HG03097 (cell line): ENCODE results near the gene MAST2.
A peak's percentile ranks its signal among the peaks of the same experiment; 100 is the strongest.

Experiments
- ATAC-seq: cut with Tn5 transposase; IDR thresholded peaks from one replicate; pipeline ENCODE4 v1.9.1; 2021; ENCODE audit not compliant: unreplicated experiment, low FRiP score

Gene MAST2

DNA sequence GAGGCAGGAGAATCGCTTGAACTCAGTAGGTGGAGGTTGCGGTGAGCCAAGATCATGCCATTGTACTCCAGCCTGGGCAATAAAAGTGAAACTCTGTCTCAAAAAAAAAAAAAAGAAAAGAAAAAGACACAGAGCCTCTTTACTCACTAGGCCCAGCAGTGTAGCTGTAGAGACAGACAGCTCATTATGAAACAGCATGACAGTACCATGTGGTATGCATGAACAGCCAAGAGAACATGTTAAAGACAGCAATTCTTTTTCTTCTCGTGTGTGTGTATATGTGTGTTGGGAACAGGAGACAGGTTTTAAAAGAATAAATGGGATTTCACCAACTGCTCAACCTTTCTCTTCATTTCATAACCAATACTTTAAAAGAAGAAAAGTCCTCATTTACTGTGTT lies 210.2 kb downstream of the MAST2 start:
- ATAC-seq = no peak

DNA sequence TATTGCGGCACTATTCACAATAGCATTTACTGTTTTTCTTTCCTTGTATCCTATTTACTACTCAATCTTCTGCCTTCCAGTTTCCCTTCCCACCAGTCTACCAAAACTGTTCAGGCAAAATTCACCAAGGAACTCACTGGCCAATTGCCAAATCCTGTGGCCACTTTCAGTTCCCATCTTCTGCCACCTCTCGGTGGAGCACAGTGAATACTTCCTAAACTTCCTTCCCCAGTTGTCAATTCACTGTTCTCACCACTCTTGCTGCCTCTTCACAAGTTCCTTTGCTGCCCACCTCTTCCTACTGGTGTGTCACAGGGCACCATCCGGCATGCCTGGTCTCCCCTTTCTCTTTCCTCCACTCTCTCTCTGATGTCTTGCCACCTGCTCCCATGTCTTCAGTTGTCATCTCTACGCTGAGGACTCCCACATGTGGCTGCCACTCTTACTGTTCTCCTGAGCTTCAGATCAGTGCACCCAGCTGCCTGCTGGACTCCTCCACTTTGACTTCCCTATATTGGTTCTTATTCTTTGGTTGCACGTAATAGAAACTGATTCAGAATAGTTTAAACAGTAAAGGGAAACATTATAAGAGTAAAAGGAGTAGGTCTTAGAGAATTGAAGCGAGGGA lies 214.6 kb downstream of the MAST2 start:
- ATAC-seq = no peak

DNA sequence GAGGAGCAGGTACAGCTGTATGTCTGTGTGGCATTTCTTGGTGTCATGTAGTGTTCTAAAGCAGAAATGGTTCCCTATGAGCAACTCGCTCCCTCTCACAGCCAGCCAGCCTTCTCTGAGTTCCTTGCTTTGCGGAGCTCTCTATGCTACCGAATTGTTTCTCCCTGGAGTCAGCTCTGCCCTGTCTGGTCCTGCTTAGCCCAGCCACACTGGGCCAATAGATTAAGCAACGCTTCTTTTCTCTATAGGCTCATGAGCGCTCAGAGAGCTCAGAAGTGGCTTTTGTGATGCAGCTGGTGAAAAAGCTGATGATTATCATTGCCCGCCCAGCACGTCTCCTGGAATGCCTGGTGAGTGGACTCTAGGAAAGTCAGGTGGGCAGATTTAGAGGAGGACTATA lies 215.9 kb downstream of the MAST2 start:
- ATAC-seq = no peak

DNA sequence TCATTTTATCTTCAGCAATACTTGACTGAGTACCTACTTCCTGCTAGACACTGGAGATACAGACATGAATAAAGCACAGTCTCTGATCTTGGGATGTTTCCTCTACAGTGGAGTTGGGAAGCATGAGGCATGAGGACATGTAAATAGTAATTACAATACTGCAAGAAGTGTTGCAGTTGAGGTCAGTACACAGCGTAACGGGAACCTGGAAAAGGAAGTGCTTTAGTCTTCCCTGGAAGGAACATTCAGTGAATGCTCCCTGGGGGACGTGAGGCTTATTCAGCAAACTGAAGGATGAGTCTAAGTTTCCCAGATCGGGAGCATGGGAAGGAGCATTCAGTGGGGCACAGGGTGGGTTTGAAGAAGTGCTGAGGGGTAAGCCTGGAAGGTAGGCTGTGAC lies 216.6 kb downstream of the MAST2 start:
- ATAC-seq = no peak

DNA sequence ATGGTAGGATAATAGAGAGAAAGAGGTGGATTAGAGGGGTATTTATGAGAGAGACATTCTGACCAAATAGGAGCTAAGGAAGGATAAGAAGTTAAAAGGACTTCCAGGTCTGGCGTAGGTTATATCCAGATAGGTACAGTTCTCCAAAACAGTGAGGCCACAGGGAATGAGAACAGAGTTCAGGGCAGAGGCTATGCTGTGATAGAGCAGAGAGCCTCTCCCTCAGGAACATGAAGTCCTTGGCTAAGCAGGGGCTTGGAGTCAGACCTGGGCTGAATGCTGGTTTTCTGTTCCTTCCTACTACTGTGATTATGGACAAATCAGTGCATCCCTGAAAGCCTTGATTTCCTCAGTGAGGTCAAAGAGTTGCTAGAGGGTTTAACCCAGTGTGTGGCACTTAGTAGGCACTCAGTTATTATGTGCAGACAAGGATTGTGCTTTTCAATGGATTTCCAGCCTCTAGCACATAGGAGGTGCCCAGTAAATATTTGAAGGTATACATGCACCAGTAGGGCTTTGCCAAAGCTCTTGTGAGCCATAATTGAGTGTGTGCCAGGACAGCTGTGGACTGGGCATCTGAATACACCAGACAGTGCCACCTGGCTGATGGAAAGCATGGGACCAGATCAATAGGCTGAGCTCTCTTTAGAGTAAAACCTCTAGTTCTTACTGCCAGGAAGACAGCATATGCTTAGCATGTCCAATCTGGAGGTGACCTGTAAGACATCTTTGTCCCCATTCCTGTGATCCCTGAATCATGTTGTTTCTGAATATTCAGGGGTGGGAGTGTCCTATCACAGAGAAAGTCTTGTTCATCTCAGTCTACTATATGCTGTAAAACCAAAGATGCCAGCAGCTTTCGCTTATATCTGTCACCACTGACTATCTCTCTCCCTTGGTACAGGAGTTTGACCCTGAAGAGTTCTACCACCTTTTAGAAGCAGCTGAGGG lies 217.9 kb downstream of the MAST2 start:
- no peak for ATAC-seq

DNA sequence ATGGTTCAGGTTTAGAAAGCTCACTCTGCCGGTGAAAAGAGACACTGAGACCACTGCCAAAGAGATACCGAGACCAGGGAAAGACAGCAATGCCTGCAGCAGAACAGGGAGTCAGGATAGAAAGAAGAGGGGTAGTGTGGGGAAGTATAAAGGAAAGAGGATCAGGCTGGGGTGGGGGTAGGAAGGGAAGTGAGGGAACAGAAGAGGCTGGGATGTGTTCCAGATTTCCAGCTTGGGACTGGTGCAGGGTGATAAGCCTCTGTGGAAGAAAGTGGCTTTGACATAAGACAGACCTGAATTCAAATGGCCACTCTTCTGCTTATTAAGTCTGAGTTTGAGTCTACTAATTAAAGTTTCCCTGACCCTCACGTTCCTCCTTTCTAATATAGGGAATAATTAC lies 223.1 kb downstream of the MAST2 start:
- ATAC-seq = no peak

DNA sequence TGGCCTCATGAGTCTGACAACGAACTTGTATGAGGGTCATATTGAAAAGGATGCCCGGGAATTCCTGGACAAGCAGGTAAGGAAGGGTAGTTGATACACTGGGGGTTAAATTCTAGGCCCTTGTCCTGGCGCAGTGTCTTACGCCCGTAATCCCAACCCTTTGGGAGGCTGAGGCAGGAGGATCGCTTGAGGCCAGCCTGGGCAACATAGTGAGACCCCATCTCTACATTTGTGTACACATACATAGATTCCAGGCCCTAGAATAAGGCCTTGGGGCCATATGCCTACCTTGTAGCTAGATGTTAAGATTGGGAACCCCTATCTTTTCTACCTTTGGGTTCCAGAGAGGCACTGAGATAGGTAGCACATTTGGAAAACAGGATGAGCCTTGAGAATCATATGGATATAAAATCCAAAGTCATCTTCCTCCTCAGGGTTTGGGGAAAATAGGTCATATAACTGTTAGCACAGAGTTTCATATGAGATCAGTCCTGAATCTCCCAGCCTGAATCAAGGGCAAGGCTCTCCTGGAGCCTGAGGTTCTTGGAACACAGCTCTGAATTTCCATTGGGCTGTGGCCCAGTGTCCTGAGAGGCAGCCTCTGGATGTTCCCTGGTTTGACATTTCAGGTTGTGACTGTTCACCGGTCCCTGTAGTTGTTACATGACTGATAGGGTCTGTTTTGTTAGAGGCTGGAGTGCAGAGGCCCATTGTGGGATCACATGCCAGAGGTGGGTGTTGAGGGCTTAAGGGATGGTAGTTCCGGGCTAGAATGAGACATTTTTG lies 224.6 kb downstream of the MAST2 start:
- ATAC-seq = no peak

DNA sequence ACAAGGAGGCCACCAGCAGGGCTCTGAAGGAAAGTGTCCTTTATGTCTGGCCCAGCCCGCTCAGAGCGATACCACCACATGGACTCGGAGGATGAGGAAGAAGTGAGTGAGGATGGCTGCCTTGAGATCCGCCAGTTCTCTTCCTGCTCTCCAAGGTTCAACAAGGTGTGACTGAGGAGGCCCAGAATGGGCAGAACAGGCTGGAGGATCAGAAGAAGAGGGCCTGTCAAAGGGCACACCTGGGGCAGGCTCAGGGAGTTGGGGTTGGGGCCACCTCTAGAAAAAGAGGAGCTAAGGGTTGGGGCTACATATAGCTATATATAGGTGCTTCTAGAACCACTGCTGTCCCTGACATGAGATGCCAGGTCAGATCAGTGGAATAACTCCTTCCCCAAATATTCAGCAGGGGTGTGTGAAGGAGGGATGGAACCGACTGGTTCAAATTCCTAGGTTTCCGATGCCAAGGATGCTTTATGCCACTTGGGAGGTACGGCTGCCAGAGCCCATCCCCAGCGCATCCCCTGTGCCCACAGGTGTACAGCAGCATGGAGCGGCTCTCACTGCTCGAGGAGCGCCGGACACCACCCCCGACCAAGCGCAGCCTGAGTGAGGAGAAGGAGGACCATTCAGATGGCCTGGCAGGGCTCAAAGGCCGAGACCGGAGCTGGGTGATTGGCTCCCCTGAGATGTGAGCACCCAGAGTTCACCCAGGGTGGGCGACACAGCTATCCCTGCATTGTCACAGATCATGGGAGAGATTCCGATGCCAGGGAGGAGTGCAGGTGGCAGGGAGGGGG lies 226.9 kb downstream of the MAST2 start:
- ATAC-seq = no peak

DNA sequence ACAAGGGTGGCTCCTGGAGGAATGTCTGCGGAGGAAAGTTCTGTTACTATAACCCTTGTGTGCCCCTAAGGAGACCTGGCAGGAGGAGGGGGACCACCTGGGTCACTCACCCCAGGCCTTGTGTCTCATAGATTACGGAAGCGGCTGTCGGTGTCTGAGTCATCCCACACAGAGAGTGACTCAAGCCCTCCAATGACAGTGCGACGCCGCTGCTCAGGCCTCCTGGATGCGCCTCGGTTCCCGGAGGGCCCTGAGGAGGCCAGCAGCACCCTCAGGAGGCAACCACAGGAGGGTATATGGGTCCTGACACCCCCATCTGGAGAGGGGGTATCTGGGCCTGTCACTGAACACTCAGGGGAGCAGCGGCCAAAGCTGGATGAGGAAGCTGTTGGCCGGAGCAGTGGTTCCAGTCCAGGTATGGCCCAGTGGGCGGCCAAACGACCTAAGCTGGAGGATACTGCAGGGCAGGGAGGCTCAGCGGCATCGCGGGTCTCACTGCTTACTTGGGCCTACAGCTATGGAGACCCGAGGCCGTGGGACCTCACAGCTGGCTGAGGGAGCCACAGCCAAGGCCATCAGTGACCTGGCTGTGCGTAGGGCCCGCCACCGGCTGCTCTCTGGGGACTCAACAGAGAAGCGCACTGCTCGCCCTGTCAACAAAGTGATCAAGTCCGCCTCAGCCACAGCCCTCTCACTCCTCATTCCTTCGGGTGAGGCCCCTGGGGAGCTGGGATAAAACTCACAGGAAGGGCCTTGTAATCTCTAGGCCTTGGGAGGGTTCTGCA lies 227.7 kb downstream of the MAST2 start:
- no peak for ATAC-seq

DNA sequence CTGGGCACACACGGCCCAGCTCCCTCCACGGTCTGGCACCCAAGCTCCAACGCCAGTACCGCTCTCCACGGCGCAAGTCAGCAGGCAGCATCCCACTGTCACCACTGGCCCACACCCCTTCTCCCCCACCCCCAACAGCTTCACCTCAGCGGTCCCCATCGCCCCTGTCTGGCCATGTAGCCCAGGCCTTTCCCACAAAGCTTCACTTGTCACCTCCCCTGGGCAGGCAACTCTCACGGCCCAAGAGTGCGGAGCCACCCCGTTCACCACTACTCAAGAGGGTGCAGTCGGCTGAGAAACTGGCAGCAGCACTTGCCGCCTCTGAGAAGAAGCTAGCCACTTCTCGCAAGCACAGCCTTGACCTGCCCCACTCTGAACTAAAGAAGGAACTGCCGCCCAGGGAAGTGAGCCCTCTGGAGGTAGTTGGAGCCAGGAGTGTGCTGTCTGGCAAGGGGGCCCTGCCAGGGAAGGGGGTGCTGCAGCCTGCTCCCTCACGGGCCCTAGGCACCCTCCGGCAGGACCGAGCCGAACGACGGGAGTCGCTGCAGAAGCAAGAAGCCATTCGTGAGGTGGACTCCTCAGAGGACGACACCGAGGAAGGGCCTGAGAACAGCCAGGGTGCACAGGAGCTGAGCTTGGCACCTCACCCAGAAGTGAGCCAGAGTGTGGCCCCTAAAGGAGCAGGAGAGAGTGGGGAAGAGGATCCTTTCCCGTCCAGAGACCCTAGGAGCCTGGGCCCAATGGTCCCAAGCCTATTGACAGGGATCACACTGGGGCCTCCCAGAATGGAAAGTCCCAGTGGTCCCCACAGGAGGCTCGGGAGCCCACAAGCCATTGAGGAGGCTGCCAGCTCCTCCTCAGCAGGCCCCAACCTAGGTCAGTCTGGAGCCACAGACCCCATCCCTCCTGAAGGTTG lies 231.4 kb downstream of the MAST2 start:
- no peak for ATAC-seq

DNA sequence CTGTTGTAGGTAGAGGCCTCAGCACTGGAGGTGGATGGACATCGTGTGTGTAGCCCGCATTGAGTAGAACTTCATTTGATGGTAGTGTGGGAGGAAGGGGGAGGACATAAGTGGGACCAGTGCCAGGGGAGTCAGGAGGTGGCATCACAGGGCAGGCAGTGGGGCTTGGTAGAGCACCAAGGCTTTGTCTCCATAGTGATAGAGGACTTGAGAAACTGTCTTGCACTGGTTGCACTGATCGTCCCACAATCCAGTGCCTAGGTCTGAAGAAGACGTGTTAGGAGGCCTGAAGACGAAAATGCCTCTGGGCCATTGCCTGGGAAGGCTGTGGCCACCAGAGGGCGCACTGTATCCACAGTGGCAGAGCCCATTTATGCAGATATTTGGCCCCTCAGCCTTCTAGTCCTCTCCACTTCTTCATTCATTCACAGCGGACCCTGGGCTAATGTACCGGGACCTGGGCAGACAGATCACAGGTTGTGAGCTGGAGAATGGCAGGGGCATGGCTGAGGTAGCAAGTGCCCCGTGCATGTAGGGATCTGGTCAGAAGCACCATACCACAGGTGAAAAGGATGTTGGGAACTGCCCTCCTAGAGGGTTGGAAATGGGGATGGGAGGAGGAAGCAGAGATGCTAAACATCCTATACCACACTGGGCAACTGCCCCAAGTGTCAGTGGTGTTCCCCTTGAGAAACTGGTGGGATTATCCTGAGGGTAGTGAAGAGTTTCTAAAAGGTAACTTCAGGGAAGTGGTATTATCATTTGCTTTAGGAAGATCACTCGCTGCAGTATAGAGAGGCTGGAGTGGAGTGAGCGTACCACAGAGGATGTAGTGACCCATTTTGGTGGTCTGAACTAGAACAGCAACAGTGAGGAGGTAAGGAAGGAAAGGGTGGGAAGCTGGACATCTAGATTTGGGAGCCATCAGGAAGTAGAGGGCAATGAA lies 233.8 kb downstream of the MAST2 start:
- ATAC-seq = no peak

DNA sequence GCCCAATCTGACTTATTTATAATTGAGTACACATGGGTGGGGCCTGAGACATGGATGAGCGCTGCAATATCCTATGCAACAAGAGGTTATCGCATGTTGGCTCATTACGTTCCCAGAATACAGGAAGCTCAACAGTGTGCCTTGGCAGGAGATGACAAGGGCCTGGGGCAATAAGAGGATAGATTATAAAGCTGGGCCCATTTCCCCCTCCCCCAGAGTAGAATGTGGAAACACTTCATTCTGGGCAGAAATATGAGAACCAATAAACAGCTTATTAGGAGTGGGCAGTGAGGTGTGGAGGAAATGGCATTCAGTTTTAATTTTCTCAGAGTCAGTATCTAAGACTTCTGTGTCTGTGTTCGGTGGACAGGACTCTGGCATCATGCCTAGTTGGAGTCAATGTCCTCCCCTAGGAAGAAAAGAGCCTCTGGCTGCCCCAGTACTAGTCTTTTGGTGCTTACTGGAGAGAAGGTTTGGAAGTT lies 236.2 kb downstream of the MAST2 start:
- ATAC-seq = no peak

DNA sequence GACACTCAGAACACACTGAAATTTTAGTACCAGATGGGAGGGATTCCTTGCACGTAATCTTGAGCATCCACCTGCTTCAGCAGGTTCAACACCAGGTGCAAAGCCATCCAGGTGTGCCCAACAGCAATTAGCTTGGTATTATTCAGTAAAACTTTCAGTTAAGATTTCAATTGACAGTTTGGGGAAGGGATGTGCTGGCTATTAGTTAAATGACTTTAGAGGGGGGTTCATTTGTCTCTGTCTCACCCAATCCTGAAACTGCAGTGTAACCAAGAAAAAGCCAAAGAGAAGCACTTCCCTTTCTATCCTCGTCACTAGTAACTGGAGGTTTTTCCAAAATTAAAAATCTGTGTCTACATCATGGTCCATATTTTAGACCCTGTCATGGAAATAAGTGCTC lies 238.1 kb downstream of the MAST2 start:
- no peak for ATAC-seq

DNA sequence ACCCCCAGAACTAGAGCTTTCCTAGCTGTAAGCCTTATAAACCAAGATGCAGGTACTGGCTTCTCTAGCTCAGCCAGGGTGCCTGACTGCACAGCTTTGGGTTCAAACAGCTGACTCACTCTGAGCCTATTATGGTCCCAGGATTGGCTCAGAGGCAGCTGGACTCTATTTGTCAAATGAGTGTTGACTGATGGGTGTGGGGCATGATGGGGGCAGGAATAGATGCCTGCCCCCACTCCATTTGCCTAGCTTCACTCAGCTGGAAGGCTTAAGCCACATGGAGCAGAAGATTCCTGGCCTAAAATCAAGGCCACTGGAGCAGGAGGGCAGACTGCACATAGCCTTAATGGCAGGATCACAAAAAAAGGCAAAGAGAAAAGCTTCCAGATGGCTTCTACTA lies 238.6 kb downstream of the MAST2 start:
- no peak for ATAC-seq

DNA sequence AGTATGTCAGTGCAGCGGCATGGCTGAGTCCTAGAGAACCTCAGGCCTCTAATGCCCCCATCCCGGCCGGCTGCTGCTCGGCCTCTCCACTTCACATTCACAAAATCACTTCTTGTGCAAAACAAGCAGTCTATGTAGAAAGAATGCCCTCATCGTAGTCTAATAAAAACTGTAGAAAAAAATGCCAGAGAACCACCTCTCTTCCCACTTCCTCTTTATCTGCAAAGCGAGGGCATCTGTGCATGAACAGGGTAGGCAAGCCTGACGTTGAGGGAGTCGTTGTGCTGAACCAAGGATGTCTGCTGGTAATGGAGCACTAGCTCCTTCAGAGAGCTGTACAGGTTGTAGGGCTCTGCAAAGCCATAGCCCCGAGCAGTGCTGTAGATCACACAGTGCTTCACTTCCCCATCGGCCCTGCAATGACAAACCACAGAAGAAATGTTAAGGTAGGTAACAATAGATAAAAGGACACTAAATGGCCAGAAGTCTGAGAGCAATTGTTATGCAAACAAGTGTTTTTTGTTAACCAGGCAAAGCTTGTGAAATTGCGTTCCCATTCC lies 240.1 kb downstream of the MAST2 start:
- ATAC-seq = peak; percentile 84

DNA sequence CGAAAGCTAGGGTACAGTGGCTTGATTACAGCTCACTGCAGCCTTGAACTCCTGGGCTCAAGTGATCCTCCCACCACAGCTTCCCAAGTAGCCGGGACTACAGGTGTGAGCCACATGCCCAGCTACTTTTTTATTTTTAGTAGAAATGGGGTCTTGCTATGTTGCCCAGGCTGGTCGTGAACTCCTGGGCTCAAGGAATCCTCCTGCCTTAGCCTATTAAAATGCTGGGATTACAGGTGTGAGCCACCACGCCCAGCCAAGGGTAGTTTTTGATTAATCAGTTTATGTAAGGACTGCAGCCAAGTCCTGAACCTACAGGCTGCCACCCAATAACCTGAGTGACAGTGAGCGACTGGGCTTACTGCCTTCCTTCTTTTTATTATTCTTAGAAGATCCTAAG lies 240.7 kb downstream of the MAST2 start:
- no peak for ATAC-seq

DNA sequence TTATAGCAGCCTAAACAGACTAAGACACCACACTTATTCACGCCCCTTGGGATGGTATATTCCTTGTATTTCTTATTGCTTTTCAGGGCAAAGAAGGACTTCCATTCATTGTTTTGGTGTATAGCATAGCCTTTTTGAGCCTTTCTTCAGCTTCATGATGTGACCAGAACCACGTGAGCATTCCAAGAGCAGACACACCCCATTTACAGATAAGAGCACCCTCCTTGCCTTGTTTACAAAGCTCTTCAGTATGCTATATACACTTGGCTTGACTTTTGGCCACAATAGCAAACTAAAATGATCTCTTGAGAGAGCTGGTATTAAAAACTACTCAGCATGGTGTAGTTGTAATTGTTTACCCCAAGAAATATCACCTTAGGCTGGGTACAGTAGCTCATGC lies 250.3 kb downstream of the MAST2 start:
- ATAC-seq = no peak
